Central memory CD8-positive, alpha-beta T cell (primary cell): ENCODE results near the gene SDHAF2.

Source experiments
- ATAC-seq: fragments of 150-1000 bp; cut with Tn5 transposase; replicated peaks from 2 replicates; pipeline ENCODE4 v1.10.0; 2022; ENCODE audit warnings: mild to moderate bottlenecking, moderate FRiP score, moderate number of reproducible peaks; ENCODE audit not compliant: poor library complexity, severe bottlenecking; ENCODE audit errors: extremely low read depth
- DNase-seq, 2 donors: peaks; one replicate each; pipeline ENCODE4 v3.0.0; 2021; ENCODE audit warnings: low spot score in 2 of 2
- H3K27ac Mint-ChIP-seq: one replicate; pipeline ENCODE4 v1.8.0; 2022; ENCODE audit warnings: low read depth, mild to moderate bottlenecking, moderate library complexity, mixed read lengths
- H3K27me3 Mint-ChIP-seq: one replicate; pipeline ENCODE4 v1.8.0; 2022; ENCODE audit warnings: mixed read lengths
- H3K36me3 Mint-ChIP-seq: one replicate; pipeline ENCODE4 v1.8.0; 2022; ENCODE audit warnings: mild to moderate bottlenecking, moderate library complexity, mixed read lengths; ENCODE audit not compliant: insufficient read depth
- H3K4me1 Mint-ChIP-seq: one replicate; pipeline ENCODE4 v1.8.0; 2022; ENCODE audit warnings: mixed read lengths
- H3K4me3 Mint-ChIP-seq: one replicate; pipeline ENCODE4 v1.8.0; 2022; ENCODE audit warnings: mild to moderate bottlenecking, moderate library complexity, mixed read lengths
- H3K9me3 Mint-ChIP-seq: one replicate; pipeline ENCODE4 v1.8.0; 2022; ENCODE audit warnings: mixed read lengths

Gene SDHAF2

GRCh38 chr11:61482513-61482912, 52.6 kb downstream of the SDHAF2 start:
- Mint-ChIP-seq H3K36me3 (no peaks in the 10 kb centered on the region), H3K9me3 (no peaks in the 10 kb centered on the region), H3K4me3 (no peak overlapping the region), H3K27me3 (peaks cover 28% of the 10 kb centered on the region), H3K27ac (no peak overlapping the region), H3K4me1 (peaks cover 23% of the 10 kb centered on the region)
- no peak for DNase-seq
- no peak for ATAC-seq

GRCh38 chr11:61484541-61484940, 54.6 kb downstream of the SDHAF2 start:
- ATAC-seq (no peak), DNase-seq (no peak)
- no peaks in the 10 kb centered on the region for H3K9me3 Mint-ChIP-seq
- H3K27me3 Mint-ChIP-seq: peaks cover 27% of the 10 kb centered on the region
- peaks cover 16% of the 10 kb centered on the region for H3K4me1 Mint-ChIP-seq
- H3K4me3 Mint-ChIP-seq: no peak overlapping the region
- H3K36me3 Mint-ChIP-seq: peaks cover 1% of the 10 kb centered on the region
- no peak overlapping the region for H3K27ac Mint-ChIP-seq

GRCh38 chr11:61485080-61485479, 55.2 kb downstream of the SDHAF2 start:
- H3K4me3 Mint-ChIP-seq: no peak overlapping the region
- no peaks in the 10 kb centered on the region for H3K9me3 Mint-ChIP-seq
- peaks cover 13% of the 10 kb centered on the region for H3K4me1 Mint-ChIP-seq
- H3K36me3 Mint-ChIP-seq: peaks cover 1% of the 10 kb centered on the region
- DNase-seq (no peak), ATAC-seq (no peak)
- H3K27ac Mint-ChIP-seq: no peak overlapping the region
- H3K27me3 Mint-ChIP-seq: peaks cover 21% of the 10 kb centered on the region

- Mint-ChIP-seq H3K4me1 (peaks cover 3% of the 10 kb centered on the region), H3K9me3 (no peaks in the 10 kb centered on the region), H3K36me3 (peaks cover 1% of the 10 kb centered on the region), H3K4me3 (no peak overlapping the region), H3K27ac (no peak overlapping the region), H3K27me3 (peaks cover 15% of the 10 kb centered on the region)
- DNase-seq (no peak), ATAC-seq (no peak)
Measured at GRCh38 chr11:61486011-61486620, 56.2 kb downstream of the SDHAF2 start.

- no peaks in the 10 kb centered on the region for H3K4me1 Mint-ChIP-seq
- H3K27me3 Mint-ChIP-seq: peaks cover 15% of the 10 kb centered on the region
- no peak overlapping the region for H3K27ac Mint-ChIP-seq
- DNase-seq (no peak), ATAC-seq (no peak)
- H3K36me3 Mint-ChIP-seq: peaks cover 1% of the 10 kb centered on the region
- H3K4me3 Mint-ChIP-seq: no peak overlapping the region
- H3K9me3 Mint-ChIP-seq: no peaks in the 10 kb centered on the region
Measured at GRCh38 chr11:61486779-61487178, 56.9 kb downstream of the SDHAF2 start.

- no peak for ATAC-seq
- H3K36me3 Mint-ChIP-seq: peaks cover 1% of the 10 kb centered on the region
- DNase-seq: no peak
- H3K4me3 Mint-ChIP-seq: no peak overlapping the region
- no peaks in the 10 kb centered on the region for H3K9me3 Mint-ChIP-seq
- H3K27ac Mint-ChIP-seq: no peak overlapping the region
- peaks cover 15% of the 10 kb centered on the region for H3K27me3 Mint-ChIP-seq
- no peaks in the 10 kb centered on the region for H3K4me1 Mint-ChIP-seq
Measured at GRCh38 chr11:61487342-61488025, 57.6 kb downstream of the SDHAF2 start.

GRCh38 chr11:61488651-61489291, 58.8 kb downstream of the SDHAF2 start:
- Mint-ChIP-seq H3K9me3 (no peaks in the 10 kb centered on the region), H3K4me3 (no peak overlapping the region), H3K4me1 (no peaks in the 10 kb centered on the region), H3K36me3 (peaks cover 1% of the 10 kb centered on the region), H3K27me3 (peaks cover 5% of the 10 kb centered on the region), H3K27ac (no peak overlapping the region)
- no peak for ATAC-seq
- DNase-seq: no peak

- no peaks in the 10 kb centered on the region for H3K27me3 Mint-ChIP-seq
- no peak overlapping the region for H3K27ac Mint-ChIP-seq
- DNase-seq: no peak
- no peaks in the 10 kb centered on the region for H3K9me3 Mint-ChIP-seq
- H3K4me3 Mint-ChIP-seq: no peak overlapping the region
- no peaks in the 10 kb centered on the region for H3K4me1 Mint-ChIP-seq
- peaks cover 1% of the 10 kb centered on the region for H3K36me3 Mint-ChIP-seq
- no peak for ATAC-seq
Measured at GRCh38 chr11:61489833-61490721, 60.2 kb downstream of the SDHAF2 start.

- Mint-ChIP-seq H3K36me3 (peaks cover 1% of the 10 kb centered on the region), H3K4me3 (no peak overlapping the region), H3K4me1 (no peaks in the 10 kb centered on the region), H3K27me3 (no peaks in the 10 kb centered on the region), H3K27ac (no peak overlapping the region), H3K9me3 (no peaks in the 10 kb centered on the region)
- ATAC-seq (no peak), DNase-seq (no peak)
Measured at GRCh38 chr11:61491736-61492395, 61.9 kb downstream of the SDHAF2 start.

- H3K9me3 Mint-ChIP-seq: no peaks in the 10 kb centered on the region
- H3K36me3 Mint-ChIP-seq: no peaks in the 10 kb centered on the region
- no peaks in the 10 kb centered on the region for H3K27me3 Mint-ChIP-seq
- H3K27ac Mint-ChIP-seq: no peak overlapping the region
- H3K4me3 Mint-ChIP-seq: no peak overlapping the region
- ATAC-seq (no peak), DNase-seq (no peak)
- H3K4me1 Mint-ChIP-seq: no peaks in the 10 kb centered on the region
Measured at GRCh38 chr11:61494381-61494961, 64.5 kb downstream of the SDHAF2 start.

GRCh38 chr11:61495801-61496601, 66.1 kb downstream of the SDHAF2 start:
- H3K36me3 Mint-ChIP-seq: no peaks in the 10 kb centered on the region
- no peak for DNase-seq

More at GRCh38 chr11:61495801-61496601, 66.1 kb downstream of the SDHAF2 start:
- no peaks in the 10 kb centered on the region for H3K27me3 Mint-ChIP-seq
- no peaks in the 10 kb centered on the region for H3K4me1 Mint-ChIP-seq
- H3K27ac Mint-ChIP-seq: no peak overlapping the region
- ATAC-seq: no peak
- H3K9me3 Mint-ChIP-seq: no peaks in the 10 kb centered on the region
- no peak overlapping the region for H3K4me3 Mint-ChIP-seq
